ENCODE measurements around the gene FBRSL1.

The FBRSL1 gene

DNA sequence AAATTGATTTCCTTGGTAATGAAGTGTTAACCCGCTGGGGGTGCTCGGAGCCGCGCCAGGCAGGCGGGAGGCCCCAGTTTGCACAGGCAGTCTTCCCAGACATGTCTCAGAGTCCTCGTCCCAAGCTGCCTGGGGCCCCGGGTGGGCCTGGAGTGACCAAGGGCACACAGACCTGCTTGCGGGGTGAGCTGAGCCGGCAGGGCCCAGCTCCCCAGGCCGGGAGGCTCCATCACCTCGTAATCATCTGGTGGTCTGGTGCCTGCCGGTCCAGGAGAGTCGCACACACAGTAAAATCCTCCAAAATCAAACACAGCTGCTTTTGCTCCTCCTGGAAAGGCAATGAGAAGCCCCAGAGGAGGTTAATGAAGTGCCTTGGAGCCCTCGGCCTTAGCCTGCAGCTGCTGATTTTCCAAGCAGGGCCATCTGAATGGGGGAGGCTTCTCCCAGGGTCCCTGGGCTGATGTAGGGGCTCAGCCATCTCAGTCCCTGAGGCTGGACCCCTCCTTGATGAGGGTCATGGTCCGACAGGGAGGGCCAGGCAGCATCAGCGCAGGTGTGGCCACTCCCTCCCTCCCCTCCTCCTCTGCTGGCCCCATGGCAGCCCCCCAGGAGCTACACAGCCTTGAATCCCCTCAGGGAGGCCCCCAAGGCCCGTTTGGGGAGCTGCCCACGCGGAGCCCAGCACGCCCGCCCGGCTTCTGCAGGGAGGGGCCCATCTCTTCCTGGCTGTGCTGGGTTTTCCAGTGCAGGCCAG is 39.4 kb upstream of the FBRSL1 start:
- no peak for DNase-seq (ENCODE audit: low read depth)
- no peak for TF ChIP-seq CTCF (IDR thresholded peaks at IDR 0.05; ENCODE audit: control insufficient read depth, insufficient read depth, low read depth, low read length, missing control alignments)
- H3K4me3 ChIP-seq (ENCODE audit: control insufficient read depth, low read depth, low read length): no peak overlapping the region

GRCh38 chr12:132451172-132451835 is 38.6 kb upstream of the FBRSL1 start:
- DNase-seq (ENCODE audit: low read depth): no peak
- H3K4me3 ChIP-seq (ENCODE audit: control insufficient read depth, low read depth, low read length): no peak overlapping the region
- TF ChIP-seq CTCF (IDR thresholded peaks at IDR 0.05; ENCODE audit: control insufficient read depth, insufficient read depth, low read depth, low read length, missing control alignments): no peak

- no peak for DNase-seq (ENCODE audit: low read depth)
- H3K4me3 ChIP-seq (ENCODE audit: control insufficient read depth, low read depth, low read length): no peak overlapping the region
- no peak for TF ChIP-seq CTCF (IDR thresholded peaks at IDR 0.05; ENCODE audit: control insufficient read depth, insufficient read depth, low read depth, low read length, missing control alignments)
Measured at GRCh38 chr12:132451836-132452195, 38.1 kb upstream of the FBRSL1 start.

GRCh38 chr12:132452596-132453350 is 37.2 kb upstream of the FBRSL1 start:
- H3K4me3 ChIP-seq (ENCODE audit: control insufficient read depth, low read depth, low read length): no peak overlapping the region
- no peak for DNase-seq (ENCODE audit: low read depth)
- no peak for TF ChIP-seq CTCF (IDR thresholded peaks at IDR 0.05; ENCODE audit: control insufficient read depth, insufficient read depth, low read depth, low read length, missing control alignments)

DNA sequence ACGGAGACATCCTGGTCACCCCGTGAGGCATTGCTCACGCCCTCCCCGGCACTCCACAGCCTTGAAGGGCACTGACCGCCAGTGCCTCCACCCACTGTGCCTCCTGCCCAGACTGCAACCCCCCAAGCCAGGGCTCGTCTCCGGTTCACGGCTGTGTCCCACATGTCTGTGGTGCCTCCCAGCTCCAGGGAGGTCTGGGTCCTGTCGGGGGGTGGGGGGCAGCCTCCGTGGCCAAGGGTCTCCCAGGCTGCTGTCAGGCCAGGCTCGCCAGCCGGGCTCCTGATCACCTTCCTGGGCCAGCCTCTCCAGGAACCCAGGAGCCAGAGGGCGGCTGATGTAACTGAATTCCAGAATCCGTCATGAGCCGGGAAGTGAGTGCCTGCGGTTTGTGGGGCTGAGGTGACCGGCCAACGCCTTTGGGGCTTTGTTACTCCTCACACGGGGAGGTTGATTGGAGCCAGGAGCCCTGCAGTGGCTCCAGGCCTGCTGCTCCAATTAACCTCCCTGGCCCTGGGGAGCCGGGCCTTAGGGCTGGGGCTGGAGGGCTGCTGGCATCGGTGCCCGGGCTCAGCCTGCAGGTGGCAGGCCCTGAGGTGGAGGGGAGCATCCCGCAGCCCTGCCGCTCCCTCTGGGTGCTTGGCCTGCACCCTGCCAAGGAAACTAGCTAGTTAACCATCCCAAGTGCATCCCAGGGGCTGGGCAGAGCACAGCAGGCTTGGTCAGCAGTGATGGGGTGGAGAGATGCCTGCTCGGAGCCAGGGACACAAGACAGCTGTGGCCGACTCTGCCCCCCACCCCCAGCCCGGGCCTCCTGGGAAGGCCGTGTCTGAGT is 36.4 kb upstream of the FBRSL1 start:
- TF ChIP-seq CTCF (IDR thresholded peaks at IDR 0.05; ENCODE audit: control insufficient read depth, insufficient read depth, low read depth, low read length, missing control alignments): no peak
- H3K4me3 ChIP-seq (ENCODE audit: control insufficient read depth, low read depth, low read length): no peak overlapping the region
- DNase-seq (ENCODE audit: low read depth): peak; percentile 38
